ENCODE data around the gene DGAT2L6.
"Not testable (repeated sequence)": the region's sequence is repeated elsewhere in the genome, so short reads cannot be mapped to it uniquely, and the experiment has no call there.

The DGAT2L6 gene

DNA sequence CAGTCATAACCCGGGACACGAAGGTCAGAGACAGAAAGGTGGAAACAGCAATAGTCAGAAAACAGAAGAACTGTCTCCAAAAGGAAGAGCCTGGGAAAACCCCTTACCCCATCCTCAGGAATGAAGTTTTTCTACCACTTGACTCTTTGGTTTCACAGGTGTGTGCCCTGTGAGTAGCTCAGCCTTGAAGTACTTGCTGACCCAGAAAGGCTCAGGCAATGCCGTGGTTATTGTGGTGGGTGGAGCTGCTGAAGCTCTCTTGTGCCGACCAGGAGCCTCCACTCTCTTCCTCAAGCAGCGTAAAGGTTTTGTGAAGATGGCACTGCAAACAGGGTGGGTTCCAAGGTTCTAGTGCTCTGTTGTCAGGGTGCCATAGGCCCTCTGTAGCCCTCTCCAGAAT lies 24.4 kb downstream of the DGAT2L6 start:
- Histone ChIP-seq H3K4me3 (ENCODE audit: low read depth in 1 of 2, low read length in 2 of 2) (no peak overlapping the region), H3K27ac (ENCODE audit: low read depth, low read length) (no peak overlapping the region), H3K4me1 (ENCODE audit: insufficient read depth, low read length) (no peaks in the 10 kb centered on the region), H3K9ac (ENCODE audit: low read length) (no peak overlapping the region), H3K36me3 (ENCODE audit: insufficient read depth, low read length) (no peaks in the 10 kb centered on the region), H3K27me3 (ENCODE audit: control insufficient read depth in 1 of 2, insufficient read depth in 2 of 2, low read length in 2 of 2) (peaks cover 0 to 5% of the 10 kb centered on the region in 2 donors), H3K9me3 (ENCODE audit: low read length) (no peaks in the 10 kb centered on the region)

- Histone ChIP-seq H3K36me3 (ENCODE audit: insufficient read depth, low read length) (no peaks in the 10 kb centered on the region), H3K27ac (ENCODE audit: low read depth, low read length) (no peak overlapping the region), H3K4me1 (ENCODE audit: insufficient read depth, low read length) (no peaks in the 10 kb centered on the region), H3K27me3 (ENCODE audit: control insufficient read depth in 1 of 2, insufficient read depth in 2 of 2, low read length in 2 of 2) (no peaks in the 10 kb centered on the region), H3K9me3 (ENCODE audit: low read length) (no peaks in the 10 kb centered on the region), H3K9ac (ENCODE audit: low read length) (no peak overlapping the region), H3K4me3 (ENCODE audit: low read depth in 1 of 2, low read length in 2 of 2) (no peak overlapping the region)
These were observed 31.2 kb downstream of the DGAT2L6 start for GRCh38 chrX:70208479-70208878.

- H3K4me3 ChIP-seq (ENCODE audit: low read depth in 1 of 2, low read length in 2 of 2); H3K36me3 ChIP-seq (ENCODE audit: insufficient read depth, low read length); H3K9me3 ChIP-seq (ENCODE audit: low read length); H3K27ac ChIP-seq (ENCODE audit: low read depth, low read length); H3K9ac ChIP-seq (ENCODE audit: low read length); H3K27me3 ChIP-seq (ENCODE audit: control insufficient read depth in 1 of 2, insufficient read depth in 2 of 2, low read length in 2 of 2); H3K4me1 ChIP-seq (ENCODE audit: insufficient read depth, low read length): not testable (repeated sequence)
These were observed 32.3 kb downstream of the DGAT2L6 start for GRCh38 chrX:70209570-70209969.

- no peak overlapping the region for H3K4me3 ChIP-seq (ENCODE audit: low read depth in 1 of 2, low read length in 2 of 2)
- no peak overlapping the region for H3K9ac ChIP-seq (ENCODE audit: low read length)
- no peaks in the 10 kb centered on the region for H3K27me3 ChIP-seq (ENCODE audit: control insufficient read depth in 1 of 2, insufficient read depth in 2 of 2, low read length in 2 of 2)
- H3K27ac ChIP-seq (ENCODE audit: low read depth, low read length), result no peak overlapping the region
- no peaks in the 10 kb centered on the region for H3K9me3 ChIP-seq (ENCODE audit: low read length)
- H3K36me3 ChIP-seq (ENCODE audit: insufficient read depth, low read length), result no peaks in the 10 kb centered on the region
- H3K4me1 ChIP-seq (ENCODE audit: insufficient read depth, low read length), result no peaks in the 10 kb centered on the region
These were observed 42.9 kb downstream of the DGAT2L6 start for GRCh38 chrX:70219938-70220764.

GRCh38 chrX:70226048-70226447 lies 48.8 kb downstream of the DGAT2L6 start:
- H3K27me3 ChIP-seq (ENCODE audit: control insufficient read depth in 1 of 2, insufficient read depth in 2 of 2, low read length in 2 of 2), result no peaks in the 10 kb centered on the region
- no peak overlapping the region for H3K27ac ChIP-seq (ENCODE audit: low read depth, low read length)
- H3K4me3 ChIP-seq (ENCODE audit: low read depth in 1 of 2, low read length in 2 of 2), result no peak overlapping the region
- no peaks in the 10 kb centered on the region for H3K36me3 ChIP-seq (ENCODE audit: insufficient read depth, low read length)
- H3K9ac ChIP-seq (ENCODE audit: low read length), result no peak overlapping the region
- H3K4me1 ChIP-seq (ENCODE audit: insufficient read depth, low read length), result no peaks in the 10 kb centered on the region
- H3K9me3 ChIP-seq (ENCODE audit: low read length), result no peaks in the 10 kb centered on the region

DNA sequence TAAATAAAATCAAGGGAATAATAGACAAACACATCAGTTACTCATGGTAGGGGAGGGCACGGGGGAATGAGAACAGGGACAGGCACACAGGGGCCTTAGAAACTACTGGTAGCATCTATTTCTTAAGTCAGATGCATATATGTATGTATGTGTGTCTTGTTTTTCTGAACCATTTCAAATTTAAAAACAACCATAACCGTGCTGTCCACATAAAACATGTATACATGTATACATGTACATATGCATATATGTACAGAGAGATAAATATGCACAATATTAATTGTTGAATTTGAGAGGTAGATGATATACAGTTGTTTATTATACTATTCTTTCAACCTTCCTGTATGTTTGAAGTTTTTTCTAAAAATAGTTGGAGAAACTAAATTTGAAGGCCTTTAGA lies 49.4 kb downstream of the DGAT2L6 start:
- H3K27me3 ChIP-seq (ENCODE audit: control insufficient read depth in 1 of 2, insufficient read depth in 2 of 2, low read length in 2 of 2), result no peaks in the 10 kb centered on the region
- no peaks in the 10 kb centered on the region for H3K36me3 ChIP-seq (ENCODE audit: insufficient read depth, low read length)
- no peak overlapping the region for H3K4me3 ChIP-seq (ENCODE audit: low read depth in 1 of 2, low read length in 2 of 2)
- no peaks in the 10 kb centered on the region for H3K4me1 ChIP-seq (ENCODE audit: insufficient read depth, low read length)
- H3K9ac ChIP-seq (ENCODE audit: low read length), result no peak overlapping the region
- H3K9me3 ChIP-seq (ENCODE audit: low read length), result no peaks in the 10 kb centered on the region
- H3K27ac ChIP-seq (ENCODE audit: low read depth, low read length), result no peak overlapping the region

- no peak overlapping the region for H3K4me3 ChIP-seq (ENCODE audit: low read depth in 1 of 2, low read length in 2 of 2)
- H3K27ac ChIP-seq (ENCODE audit: low read depth, low read length), result no peak overlapping the region
- H3K9ac ChIP-seq (ENCODE audit: low read length), result no peak overlapping the region
- H3K36me3 ChIP-seq (ENCODE audit: insufficient read depth, low read length), result no peaks in the 10 kb centered on the region
- H3K9me3 ChIP-seq (ENCODE audit: low read length), result no peaks in the 10 kb centered on the region
- no peaks in the 10 kb centered on the region for H3K4me1 ChIP-seq (ENCODE audit: insufficient read depth, low read length)
- H3K27me3 ChIP-seq (ENCODE audit: control insufficient read depth in 1 of 2, insufficient read depth in 2 of 2, low read length in 2 of 2), result peaks cover 0 to 3% of the 10 kb centered on the region in 2 donors
These were observed 54.4 kb downstream of the DGAT2L6 start for GRCh38 chrX:70231666-70232065.

DNA sequence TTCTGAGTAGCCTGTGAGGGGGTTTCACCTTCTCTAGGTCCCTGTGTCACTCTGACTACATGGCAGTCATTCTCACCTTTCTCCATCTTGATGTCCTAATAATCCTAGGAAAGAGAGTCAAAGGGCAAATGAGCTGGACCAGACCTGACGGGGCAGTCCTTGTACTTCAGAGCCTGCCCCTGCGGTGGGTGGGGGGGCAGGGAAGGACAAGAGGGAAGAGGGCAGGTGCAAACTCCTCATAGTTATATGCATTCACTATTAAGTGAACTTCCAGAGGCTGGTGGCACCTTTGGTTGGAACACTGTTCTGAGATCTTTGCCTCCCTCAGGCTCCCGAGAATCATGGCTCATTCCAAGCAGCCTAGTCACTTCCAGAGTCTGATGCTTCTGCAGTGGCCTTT lies 57.1 kb downstream of the DGAT2L6 start, which contains the start of gene AWAT1:
TSS of gene AWAT1 (plus strand) at position 301 of the 400 bp plus-strand sequence. CDS start at position 342, 41 bp downstream.
- Histone ChIP-seq H3K9ac (ENCODE audit: low read length) (no peak within 1 kb of the TSS), H3K4me1 (ENCODE audit: insufficient read depth, low read length) (no peaks in the 10 kb centered on the region), H3K36me3 (ENCODE audit: insufficient read depth, low read length) (no peaks in the 10 kb centered on the region), H3K27ac (ENCODE audit: low read depth, low read length) (no peak within 1 kb of the TSS), H3K4me3 (ENCODE audit: low read depth in 1 of 2, low read length in 2 of 2) (no peak within 1 kb of the TSS), H3K9me3 (ENCODE audit: low read length) (no peaks in the 10 kb centered on the region), H3K27me3 (ENCODE audit: control insufficient read depth in 1 of 2, insufficient read depth in 2 of 2, low read length in 2 of 2) (peaks cover 0 to 3% of the 10 kb centered on the region in 2 donors)

DNA sequence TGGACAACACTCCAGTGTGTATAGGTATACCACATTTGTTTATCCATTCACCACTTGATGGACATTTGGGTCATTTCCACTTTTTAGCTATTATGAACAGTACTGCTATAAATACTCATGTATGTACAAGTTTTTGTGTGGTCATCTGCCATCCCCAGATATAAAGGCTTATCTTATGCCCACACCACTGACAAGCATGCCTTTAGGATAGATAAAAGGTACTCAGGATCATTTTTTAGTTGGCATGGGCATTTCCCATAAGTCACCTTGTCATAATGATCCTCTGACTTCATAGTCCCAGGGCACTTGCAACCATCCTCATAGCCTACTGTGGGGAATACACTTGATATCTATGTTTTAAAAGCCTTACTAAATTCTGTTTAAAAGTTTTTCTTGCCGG lies 63.5 kb downstream of the DGAT2L6 start:
- Histone ChIP-seq H3K27ac (ENCODE audit: low read depth, low read length) (no peak overlapping the region), H3K9ac (ENCODE audit: low read length) (no peak overlapping the region), H3K4me1 (ENCODE audit: insufficient read depth, low read length) (no peaks in the 10 kb centered on the region), H3K4me3 (ENCODE audit: low read depth in 1 of 2, low read length in 2 of 2) (no peak overlapping the region), H3K36me3 (ENCODE audit: insufficient read depth, low read length) (no peaks in the 10 kb centered on the region), H3K9me3 (ENCODE audit: low read length) (no peaks in the 10 kb centered on the region), H3K27me3 (ENCODE audit: control insufficient read depth in 1 of 2, insufficient read depth in 2 of 2, low read length in 2 of 2) (no peaks in the 10 kb centered on the region)

- H3K9ac ChIP-seq (ENCODE audit: low read length), result no peak overlapping the region
- H3K4me1 ChIP-seq (ENCODE audit: insufficient read depth, low read length), result no peaks in the 10 kb centered on the region
- H3K27me3 ChIP-seq (ENCODE audit: control insufficient read depth in 1 of 2, insufficient read depth in 2 of 2, low read length in 2 of 2), result no peaks in the 10 kb centered on the region
- no peak overlapping the region for H3K4me3 ChIP-seq (ENCODE audit: low read depth in 1 of 2, low read length in 2 of 2)
- no peaks in the 10 kb centered on the region for H3K9me3 ChIP-seq (ENCODE audit: low read length)
- H3K27ac ChIP-seq (ENCODE audit: low read depth, low read length), result no peak overlapping the region
- H3K36me3 ChIP-seq (ENCODE audit: insufficient read depth, low read length), result no peaks in the 10 kb centered on the region
These were observed 64.2 kb downstream of the DGAT2L6 start for GRCh38 chrX:70241501-70241900.

DNA sequence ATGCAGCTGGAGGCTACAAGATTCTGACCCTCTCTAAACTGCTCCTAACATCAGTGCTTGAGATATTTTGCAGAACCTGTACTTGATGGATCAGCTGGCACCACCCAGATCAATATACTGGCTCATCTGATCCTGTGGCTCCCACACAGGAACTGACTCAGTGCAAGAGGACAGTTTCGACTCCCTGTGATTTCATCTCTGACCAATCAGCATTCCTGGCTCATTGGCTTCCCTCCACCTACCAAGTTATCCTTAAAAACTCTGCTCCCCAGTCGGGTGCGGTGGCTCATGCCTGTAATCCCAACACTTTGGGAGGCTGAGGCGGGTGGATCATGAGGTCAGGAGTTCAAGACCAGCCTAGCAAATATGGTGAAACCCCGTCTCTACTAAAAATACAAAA lies 66.3 kb downstream of the DGAT2L6 start:
- not testable (repeated sequence) for H3K4me3 ChIP-seq (ENCODE audit: low read depth in 1 of 2, low read length in 2 of 2); H3K27ac ChIP-seq (ENCODE audit: low read depth, low read length); H3K36me3 ChIP-seq (ENCODE audit: insufficient read depth, low read length); H3K27me3 ChIP-seq (ENCODE audit: control insufficient read depth in 1 of 2, insufficient read depth in 2 of 2, low read length in 2 of 2); H3K4me1 ChIP-seq (ENCODE audit: insufficient read depth, low read length); H3K9ac ChIP-seq (ENCODE audit: low read length); H3K9me3 ChIP-seq (ENCODE audit: low read length)

DNA sequence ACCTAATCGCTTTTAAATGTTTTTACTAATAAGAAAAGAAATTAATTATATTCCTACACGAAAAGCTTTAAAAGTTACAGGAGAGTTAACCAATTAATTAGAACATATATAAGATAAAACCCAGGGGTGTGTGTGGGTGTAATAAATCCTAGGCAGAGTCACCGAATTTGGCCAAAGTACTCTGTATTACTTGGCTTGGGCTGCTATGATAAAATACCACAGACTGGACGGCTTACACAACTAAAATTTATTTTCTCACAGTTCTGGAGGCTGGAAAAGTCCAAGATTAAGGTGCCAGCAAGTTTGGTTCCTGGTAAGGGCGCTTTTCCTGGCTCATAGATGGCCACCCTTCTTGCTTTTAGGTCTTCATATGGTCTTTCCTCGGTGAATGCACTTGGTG lies 67.6 kb downstream of the DGAT2L6 start:
- no peak overlapping the region for H3K27ac ChIP-seq (ENCODE audit: low read depth, low read length)
- H3K4me3 ChIP-seq (ENCODE audit: low read depth in 1 of 2, low read length in 2 of 2), result no peak overlapping the region
- H3K9me3 ChIP-seq (ENCODE audit: low read length), result no peaks in the 10 kb centered on the region
- H3K4me1 ChIP-seq (ENCODE audit: insufficient read depth, low read length), result no peaks in the 10 kb centered on the region
- H3K36me3 ChIP-seq (ENCODE audit: insufficient read depth, low read length), result no peaks in the 10 kb centered on the region
- H3K9ac ChIP-seq (ENCODE audit: low read length), result no peak overlapping the region
- H3K27me3 ChIP-seq (ENCODE audit: control insufficient read depth in 1 of 2, insufficient read depth in 2 of 2, low read length in 2 of 2), result no peaks in the 10 kb centered on the region

Data from muscle layer of colon (tissue), 2 donors.